GM18502 (cell line): ENCODE data around the gene PLEKHG7.

Experiments
- ATAC-seq: cut with Tn5 transposase; IDR thresholded peaks from one replicate; pipeline ENCODE4 v1.9.1; 2021; ENCODE audit warnings: mild to moderate bottlenecking; ENCODE audit not compliant: unreplicated experiment, poor library complexity

PLEKHG7 gene

GRCh38 chr12:92703786-92704185 lies 997 bp downstream of the PLEKHG7 start:
- no peak for ATAC-seq

GRCh38 chr12:92706594-92706993 lies 3.8 kb downstream of the PLEKHG7 start:
- ATAC-seq, result no peak

GRCh38 chr12:92707926-92708325 lies 5.1 kb downstream of the PLEKHG7 start:
- ATAC-seq, result no peak

GRCh38 chr12:92715625-92716024 lies 12.8 kb downstream of the PLEKHG7 start:
- no peak for ATAC-seq

GRCh38 chr12:92717202-92717601 lies 14.4 kb downstream of the PLEKHG7 start:
- no peak for ATAC-seq

GRCh38 chr12:92718483-92718990 lies 15.7 kb downstream of the PLEKHG7 start:
- ATAC-seq, result no peak

GRCh38 chr12:92719674-92720073 lies 16.9 kb downstream of the PLEKHG7 start:
- ATAC-seq, result no peak

- no peak for ATAC-seq
These were observed 18.3 kb downstream of the PLEKHG7 start for GRCh38 chr12:92721130-92721529.

GRCh38 chr12:92721656-92722055 lies 18.9 kb downstream of the PLEKHG7 start:
- no peak for ATAC-seq

- no peak for ATAC-seq
These were observed 20.1 kb downstream of the PLEKHG7 start for GRCh38 chr12:92722897-92723296.

GRCh38 chr12:92726850-92727249 lies 24.1 kb downstream of the PLEKHG7 start:
- ATAC-seq, result no peak

- no peak for ATAC-seq
These were observed 27.1 kb downstream of the PLEKHG7 start for GRCh38 chr12:92729773-92730305.

GRCh38 chr12:92730758-92731157 lies 28.0 kb downstream of the PLEKHG7 start:
- no peak for ATAC-seq

- ATAC-seq, result no peak
These were observed 29.4 kb downstream of the PLEKHG7 start for GRCh38 chr12:92732216-92732615.

- no peak for ATAC-seq
These were observed 29.9 kb downstream of the PLEKHG7 start for GRCh38 chr12:92732716-92733115.

GRCh38 chr12:92733181-92733580 lies 30.4 kb downstream of the PLEKHG7 start:
- ATAC-seq, result no peak

- ATAC-seq, result no peak
These were observed 30.9 kb downstream of the PLEKHG7 start for GRCh38 chr12:92733661-92734060.

GRCh38 chr12:92735131-92735721 lies 32.4 kb downstream of the PLEKHG7 start:
- ATAC-seq, result no peak

- ATAC-seq, result no peak
These were observed 33.8 kb downstream of the PLEKHG7 start for GRCh38 chr12:92736605-92737004.

GRCh38 chr12:92737855-92738850 lies 35.4 kb downstream of the PLEKHG7 start:
- no peak for ATAC-seq

- ATAC-seq, result no peak
These were observed 36.3 kb downstream of the PLEKHG7 start for GRCh38 chr12:92739113-92739512.
